SKM-1 (cell line): Measurements from ENCODE around the gene KLHDC3.
"Not testable (repeated sequence)": the region's sequence is repeated elsewhere in the genome, so short reads cannot be mapped to it uniquely, and the experiment has no call there.

ENCODE experiments used
- DNase-seq: peaks from one replicate; lab custom pipeline; 2025; ENCODE audit not compliant: unreplicated experiment; lab: John Stamatoyannopoulos, UW

KLHDC3 gene

DNA sequence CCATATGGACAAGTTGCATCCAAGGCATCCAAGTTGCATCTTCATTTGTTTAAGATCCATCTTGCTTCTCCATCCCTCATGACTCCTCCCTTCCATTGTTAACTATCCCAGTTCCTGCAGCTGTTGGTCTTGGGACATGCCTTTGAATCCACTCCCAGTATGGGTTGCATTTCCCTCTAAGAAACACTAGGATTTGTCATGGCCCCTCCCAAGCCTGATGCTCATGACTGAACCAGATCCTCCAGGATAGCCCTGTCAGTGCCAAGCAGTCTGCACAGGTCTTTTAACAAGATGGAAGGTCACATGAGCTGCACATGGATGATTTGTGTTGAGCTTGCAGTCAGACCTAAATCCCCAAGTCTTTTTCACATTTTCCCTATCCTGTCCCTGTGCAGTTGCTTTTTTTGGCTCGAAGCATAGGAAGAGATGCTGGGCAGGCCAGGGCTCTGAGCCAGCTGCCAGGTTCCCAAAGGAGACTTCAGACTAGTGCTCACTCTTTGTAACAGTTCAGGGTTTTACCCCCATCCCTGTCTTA lies 25.5 kb upstream of the KLHDC3 start:
- DNase-seq, result no peak

DNA sequence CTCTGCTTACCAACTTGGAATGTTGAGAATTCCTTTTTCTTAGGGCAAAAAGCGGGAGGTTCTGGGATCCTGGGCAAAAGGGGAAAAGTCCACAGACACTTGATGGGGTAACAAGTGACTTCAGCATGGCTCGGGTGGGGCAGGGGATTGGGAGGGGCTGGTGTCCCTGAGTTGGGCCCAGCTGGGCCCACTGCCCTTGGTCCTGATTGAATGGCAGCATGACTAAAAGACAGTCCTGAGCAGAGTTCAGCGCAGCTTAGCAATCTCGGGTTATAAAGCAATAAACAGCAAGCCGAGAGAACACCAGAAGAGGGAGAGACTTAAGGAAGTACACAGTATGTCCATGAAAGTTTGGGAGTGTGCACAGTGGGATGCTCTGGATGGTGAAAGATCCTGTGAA lies 24.1 kb upstream of the KLHDC3 start:
- no peak for DNase-seq

- no peak for DNase-seq
These were observed 20.6 kb upstream of the KLHDC3 start for GRCh38 chr6:42993445-42993844.

DNA sequence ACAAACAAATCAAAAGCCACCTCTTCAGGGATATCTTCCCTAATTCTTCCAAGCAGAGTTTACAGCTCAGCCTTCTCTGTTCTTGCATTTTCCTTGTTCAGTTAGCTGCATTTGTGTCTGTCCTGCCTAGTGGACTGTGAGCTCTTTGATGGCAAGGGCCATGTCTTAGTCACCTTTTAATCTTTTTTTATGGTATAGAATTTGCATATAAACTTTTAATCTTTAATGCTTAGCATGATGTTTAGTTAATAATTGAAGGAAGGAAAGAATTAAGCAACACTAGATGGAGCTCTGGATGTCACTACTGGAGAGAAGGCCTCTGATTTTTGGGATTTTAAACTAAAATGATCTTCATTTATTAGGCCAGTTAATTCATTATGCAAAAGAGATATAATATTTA lies 17.5 kb upstream of the KLHDC3 start:
- no peak for DNase-seq

GRCh38 chr6:42998205-42998604 lies 15.8 kb upstream of the KLHDC3 start:
- not testable (repeated sequence) for DNase-seq

DNA sequence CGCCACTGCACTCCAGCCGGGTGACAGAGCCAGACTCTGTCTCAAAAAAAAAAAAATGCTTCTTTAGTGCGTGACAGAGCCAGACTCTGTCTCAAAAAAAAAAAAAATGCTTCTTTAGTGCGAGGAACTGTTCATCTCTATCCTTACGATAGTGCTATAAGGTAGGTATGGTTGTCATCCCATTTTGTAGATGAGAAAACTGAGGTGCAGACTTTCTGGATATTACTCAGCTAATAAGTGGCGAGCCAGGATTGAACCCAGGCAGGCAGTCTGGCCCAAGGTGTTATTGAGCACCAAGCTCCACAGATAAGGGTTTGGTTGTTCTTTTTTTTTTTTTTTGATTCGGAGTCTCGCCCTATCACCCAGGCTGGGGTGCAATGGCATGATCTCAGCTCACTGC lies 12.2 kb upstream of the KLHDC3 start:
- no peak for DNase-seq

GRCh38 chr6:43005844-43006243 lies 8.2 kb upstream of the KLHDC3 start:
- DNase-seq, result no peak

GRCh38 chr6:43006251-43006650 lies 7.8 kb upstream of the KLHDC3 start:
- DNase-seq, result no peak

DNA sequence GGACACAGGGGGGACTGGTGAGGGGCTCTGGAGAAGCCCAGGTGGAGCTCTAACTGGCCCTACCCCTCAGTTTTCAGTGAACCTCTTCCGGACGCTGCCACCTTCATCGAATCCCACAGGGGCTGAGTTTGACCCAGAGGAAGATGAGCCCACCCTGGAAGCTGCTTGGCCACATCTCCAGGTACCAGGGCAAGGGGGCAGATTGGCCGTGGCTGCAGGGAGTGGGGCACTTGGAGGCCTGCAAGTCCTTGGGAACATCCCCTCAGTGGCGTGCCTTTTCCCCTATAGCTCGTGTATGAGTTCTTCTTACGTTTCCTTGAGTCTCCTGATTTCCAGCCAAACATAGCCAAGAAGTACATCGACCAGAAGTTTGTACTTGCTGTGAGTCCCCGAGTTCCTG lies 6.9 kb upstream of the KLHDC3 start:
- no peak for DNase-seq

GRCh38 chr6:43009124-43009523 lies 4.9 kb upstream of the KLHDC3 start:
- DNase-seq, result no peak

DNA sequence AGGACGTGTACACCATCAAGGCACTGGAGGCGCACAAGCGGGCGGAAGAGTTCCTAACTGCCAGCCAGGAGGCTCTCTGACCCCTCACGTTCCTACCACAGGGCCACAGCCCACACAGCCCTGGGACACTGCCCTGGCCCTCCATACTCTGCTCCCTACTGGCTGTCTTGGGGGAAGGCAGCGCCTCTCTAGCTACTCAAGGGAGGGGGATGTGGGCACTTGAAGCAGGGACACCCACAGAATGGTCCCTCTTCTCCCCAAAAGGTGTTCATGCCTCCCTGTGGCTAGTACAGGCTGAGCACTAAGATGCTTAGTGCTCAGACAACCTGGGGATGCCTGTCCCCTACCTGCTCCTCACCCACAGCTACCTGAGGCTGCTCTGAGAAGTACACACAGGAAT lies 2.8 kb upstream of the KLHDC3 start:
- DNase-seq, result no peak

DNA sequence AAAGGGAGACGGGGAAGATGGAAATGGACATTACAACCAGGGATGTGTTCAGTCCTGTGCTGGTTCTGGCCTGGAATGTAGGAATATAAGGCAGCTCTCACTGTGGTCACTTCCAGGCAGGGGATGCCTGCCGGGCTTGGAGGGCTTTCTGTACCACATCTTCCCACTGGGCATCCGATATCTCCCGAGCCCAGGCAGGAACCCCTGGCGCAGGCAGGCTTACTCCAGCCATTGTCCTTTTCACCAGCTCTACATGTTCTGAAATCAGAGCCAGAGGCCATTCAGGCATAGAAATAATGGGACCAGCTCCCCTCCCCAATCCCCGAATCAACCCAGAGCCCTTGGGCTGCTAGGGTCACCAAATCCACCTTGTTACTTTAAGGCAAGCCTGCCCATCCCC lies 1.7 kb upstream of the KLHDC3 start:
- no peak for DNase-seq

- DNase-seq, result no peak
These were observed 779 bp upstream of the KLHDC3 start for GRCh38 chr6:43013097-43013842.

GRCh38 chr6:43014434-43014909 lies 423 bp downstream of the KLHDC3 start:
- DNase-seq, result no peak

GRCh38 chr6:43016176-43016942 lies 2.3 kb downstream of the KLHDC3 start:
- DNase-seq, result no peak

- no peak for DNase-seq
These were observed 2.9 kb downstream of the KLHDC3 start for GRCh38 chr6:43016943-43017334.

DNA sequence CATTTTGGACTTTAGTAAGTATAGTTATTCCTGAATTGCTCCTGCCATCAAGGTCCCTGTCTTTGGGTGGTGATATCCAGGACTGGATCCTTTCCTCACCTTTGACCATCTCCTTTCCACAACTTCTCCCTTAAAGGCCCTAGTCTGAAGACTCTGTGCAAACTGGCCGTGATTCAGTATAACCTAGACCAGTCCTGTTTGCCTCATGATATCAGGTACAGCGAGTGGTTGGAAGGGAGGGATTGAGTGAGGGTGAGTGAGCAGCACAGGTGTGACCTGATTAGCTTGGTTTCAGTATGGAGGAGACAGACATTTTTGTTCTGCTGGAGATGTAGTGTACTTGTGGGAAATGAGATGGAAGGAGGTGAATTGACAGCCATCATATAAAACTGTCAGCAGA lies 5.1 kb downstream of the KLHDC3 start:
- no peak for DNase-seq

- no peak for DNase-seq
These were observed 6.1 kb downstream of the KLHDC3 start for GRCh38 chr6:43020052-43020705.

GRCh38 chr6:43020847-43021246 lies 6.8 kb downstream of the KLHDC3 start:
- no peak for DNase-seq

GRCh38 chr6:43021270-43022047 lies 7.4 kb downstream of the KLHDC3 start, which contains the start of gene RRP36:
Gene RRP36 (plus strand): TSS chr6:43021623. CDS start chr6:43021655, 32 bp downstream.
- DNase-seq, result peak; percentile 24

DNA sequence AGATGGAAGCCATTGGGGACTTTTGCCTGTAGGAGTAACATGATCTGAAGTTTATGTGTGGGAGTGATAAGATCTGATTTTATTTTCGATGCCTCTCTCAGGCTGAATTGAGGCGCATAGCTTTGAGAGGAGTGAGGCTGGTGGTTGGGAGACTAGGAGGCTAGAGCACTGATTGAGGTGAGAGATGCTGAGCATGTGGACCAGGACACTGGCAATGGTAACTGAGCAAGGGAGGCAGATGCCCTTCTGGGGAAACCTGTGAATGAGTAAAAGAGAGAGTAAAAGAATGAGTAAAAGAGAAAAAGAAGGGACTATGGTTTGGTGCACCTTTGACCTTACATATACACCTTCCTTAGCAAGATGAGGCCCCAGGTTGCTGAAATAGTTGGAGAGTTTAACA lies 10.4 kb downstream of the KLHDC3 start:
- DNase-seq, result no peak
